ENCODE results near the gene LRRC59.
"Not testable (repeated sequence)": the region's sequence is repeated elsewhere in the genome, so short reads cannot be mapped to it uniquely, and the experiment has no call there.

Gene LRRC59

DNA sequence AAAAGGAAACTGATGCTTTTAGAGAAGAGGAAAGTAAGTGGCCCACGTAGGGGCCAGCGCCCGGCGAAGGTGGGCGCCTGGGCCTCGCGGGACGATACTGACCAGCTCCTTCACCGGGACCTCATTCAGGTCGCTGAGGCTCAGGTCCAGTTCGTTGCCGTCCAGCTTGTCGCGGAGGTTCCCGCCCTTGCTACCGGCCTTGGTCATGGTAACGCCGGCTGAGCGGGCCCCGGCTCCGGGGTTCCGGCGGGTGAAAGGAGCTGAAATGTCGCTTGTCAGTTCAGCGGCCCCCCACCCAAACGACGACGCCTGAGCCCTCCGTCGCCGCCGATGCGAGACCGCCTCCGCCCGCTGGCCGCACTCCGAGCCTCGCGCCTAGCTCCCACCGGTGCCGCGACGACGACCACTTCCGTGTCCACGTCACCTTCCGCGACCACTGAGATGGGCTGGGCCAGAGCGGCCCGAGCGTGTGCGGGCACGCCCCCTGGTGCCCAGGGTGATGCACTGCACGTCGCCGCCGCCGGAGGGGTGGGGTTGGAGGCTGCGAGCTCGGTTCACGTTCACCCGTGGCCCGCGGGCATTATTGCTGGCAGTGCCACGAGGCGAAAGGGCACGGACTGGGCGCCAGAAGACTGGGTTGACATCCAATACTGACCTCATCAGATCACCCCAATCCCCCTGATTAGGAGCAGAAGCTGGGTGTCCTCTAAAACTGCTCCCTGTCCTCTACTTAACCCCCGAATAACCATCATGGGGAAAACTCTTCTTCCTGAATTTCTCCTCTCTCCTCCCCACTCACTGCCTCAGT, at the start of gene LRRC59:
LRRC59 (minus strand) TSS at position 413 of the 808 bp plus-strand sequence; CDS start at position 207, 206 bp downstream.
- DNase-seq, result peak; percentile 94

DNA sequence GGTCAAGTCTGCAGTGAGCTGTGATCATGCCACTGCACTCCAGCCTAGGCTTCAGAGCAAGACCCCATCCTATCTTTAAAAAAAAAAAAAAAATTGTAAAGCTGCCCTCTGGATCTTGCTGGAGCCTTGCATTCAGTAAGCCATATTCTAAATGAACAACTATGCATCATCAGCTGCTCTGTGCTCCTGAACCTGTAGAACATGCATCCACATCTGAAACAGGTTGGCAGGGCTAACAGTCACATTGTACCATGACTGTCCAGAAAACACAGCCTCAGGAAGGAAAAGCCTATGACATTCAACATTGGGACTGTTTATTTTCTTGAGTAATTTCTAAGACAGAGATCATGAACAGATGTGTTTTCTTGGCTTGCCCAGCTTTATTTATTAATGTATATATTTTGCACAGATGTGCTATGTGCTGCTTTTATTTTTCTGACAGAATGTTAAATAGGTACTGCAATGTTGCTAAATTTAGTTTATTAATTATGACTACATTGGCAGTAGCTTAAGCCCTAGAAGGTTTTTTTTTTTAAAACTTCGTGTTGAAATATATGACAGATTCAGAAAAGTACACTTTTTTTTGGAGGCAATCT, 48.5 kb upstream of the LRRC59 start:
- no peak for DNase-seq

DNA sequence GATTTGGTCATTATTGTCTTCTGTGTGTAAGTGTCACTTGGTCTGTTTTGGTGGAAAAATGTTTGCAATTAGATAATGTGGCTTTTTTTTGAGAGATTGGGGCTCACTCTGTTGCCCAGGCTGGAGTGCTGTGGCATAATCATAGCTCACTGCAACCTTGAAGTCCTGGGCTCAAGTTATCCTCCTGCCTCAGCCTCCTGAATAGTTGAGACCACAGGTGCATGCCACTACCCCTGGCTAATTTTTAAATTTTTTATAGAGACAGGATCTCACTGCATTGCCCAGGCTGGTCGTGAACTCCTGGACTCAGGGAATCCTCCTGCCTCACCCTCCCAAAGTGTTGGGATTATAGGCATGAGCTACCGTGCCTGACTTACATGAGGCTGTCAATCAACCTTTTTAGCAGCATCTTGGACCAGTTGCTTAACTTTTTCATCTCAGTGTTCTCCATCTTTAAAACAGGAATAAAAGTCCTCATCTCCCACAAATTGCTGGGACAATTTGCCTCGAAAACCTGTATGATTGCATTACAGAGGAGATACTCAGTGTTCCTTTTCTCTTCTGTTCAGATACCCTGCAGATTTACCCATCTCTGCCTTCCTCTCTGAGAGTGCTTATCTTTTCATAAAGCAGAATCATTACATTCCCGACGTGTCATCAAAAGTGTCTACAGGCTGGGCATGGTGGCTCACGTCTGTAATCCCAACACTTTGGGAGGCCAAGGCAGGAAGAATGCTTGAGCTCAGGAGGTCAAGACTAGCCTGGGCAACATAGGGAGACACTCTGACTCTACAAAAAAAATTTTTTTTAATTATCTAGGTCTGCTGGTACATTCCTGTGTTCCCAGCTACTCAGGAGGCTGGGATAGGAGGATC, 47.8 kb upstream of the LRRC59 start:
- no peak for DNase-seq

DNA sequence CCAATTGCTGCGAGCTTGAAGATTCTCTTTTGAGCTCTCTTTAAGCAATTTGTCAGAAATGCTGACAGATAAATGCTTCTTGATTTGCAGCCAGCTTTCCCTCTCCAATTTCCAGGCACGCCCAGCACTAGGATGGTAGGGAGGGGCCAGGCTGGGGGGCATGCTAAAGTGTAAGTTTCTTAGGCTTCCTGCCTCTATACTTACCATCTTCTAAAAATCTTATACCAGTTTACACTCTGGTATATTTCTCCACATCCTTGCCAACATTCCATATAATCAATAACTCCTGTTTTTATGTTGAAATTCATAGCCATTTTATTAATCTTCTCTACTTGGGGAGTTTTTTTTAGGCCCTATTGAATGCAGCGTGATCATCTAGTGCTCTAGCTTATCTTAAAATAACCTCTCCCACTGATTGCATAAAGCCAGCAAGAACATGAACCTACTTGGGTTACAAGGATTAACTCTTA, 46.2 kb upstream of the LRRC59 start:
- DNase-seq, result no peak

DNA sequence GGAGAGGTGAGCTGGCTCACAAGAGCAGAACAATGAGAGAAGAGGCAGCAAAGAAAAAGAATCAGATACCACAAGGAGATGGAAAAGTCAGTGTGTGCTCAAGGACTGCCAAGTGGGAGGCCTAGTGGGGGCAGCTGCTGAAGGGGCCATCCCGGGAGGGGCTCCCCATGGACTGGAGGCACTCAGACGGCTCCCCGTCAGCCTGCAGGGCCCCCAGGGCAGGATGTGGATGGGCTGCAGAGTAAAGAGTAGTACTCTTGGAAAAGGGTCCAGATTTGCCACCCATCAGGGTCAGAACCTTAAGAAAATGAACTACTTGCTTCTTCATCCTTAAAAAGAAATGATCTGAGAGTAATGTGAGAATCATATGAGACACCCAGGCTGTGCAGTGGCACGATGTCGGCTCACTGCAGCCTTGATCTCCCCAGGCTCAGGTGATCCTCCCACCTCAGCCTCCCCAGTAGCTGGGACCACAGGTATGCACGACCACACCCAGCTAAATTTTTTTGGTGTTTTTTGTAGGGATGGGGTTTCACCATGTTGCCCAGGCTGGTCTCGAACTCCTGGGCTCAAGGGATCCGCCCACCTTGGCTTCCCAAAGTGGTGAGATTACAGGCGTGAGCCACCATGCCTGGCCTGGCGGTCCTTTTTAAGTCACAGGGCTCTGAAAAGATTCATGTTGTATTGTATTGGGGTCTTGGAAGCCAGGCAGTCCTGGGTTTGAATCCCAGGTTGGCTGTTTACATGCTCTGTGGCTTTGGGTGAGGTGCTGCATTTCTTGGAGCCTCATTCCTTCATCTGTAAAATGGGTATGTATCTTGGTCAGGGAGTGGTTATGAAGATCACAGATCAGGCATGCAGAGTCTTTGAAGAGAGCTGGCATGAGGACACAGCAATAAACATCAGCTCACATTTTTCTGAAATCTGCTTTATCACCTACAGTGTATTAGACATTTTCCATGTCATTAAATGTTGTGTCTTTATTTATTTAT, 43.8 kb upstream of the LRRC59 start:
- no peak for DNase-seq

DNA sequence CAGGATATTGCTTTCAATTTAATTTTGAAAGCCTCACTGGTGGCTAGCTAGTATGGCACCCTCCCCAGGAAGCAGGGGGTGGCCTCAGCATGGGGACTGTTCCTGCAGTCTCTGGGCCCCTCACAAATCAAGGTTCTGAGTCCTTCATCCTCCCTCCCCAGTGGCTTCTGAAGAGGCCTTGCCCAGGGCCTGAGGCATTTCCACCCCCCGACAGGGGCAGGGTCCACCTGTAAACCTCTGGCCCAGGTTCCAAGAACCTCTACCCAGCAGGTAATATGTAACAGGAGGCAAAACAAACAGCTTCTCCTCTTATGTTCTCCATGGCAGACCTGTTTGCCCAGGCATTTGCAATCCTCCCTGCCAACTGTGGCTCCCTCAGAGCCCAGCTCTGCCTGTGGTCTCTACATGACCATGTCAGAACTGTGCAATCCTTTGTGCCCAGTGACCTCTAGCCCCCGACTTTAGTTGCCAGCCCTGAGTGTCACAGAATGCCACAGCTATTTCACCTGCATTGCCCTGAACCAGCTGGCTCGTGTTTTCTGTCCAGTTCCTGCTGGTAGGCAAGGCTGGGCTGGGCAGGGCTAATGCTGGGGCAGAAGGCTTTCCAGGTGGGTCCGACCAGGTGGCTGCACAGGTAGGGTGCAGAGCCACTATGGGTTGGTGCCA, 43.0 kb upstream of the LRRC59 start:
- DNase-seq, result no peak

DNA sequence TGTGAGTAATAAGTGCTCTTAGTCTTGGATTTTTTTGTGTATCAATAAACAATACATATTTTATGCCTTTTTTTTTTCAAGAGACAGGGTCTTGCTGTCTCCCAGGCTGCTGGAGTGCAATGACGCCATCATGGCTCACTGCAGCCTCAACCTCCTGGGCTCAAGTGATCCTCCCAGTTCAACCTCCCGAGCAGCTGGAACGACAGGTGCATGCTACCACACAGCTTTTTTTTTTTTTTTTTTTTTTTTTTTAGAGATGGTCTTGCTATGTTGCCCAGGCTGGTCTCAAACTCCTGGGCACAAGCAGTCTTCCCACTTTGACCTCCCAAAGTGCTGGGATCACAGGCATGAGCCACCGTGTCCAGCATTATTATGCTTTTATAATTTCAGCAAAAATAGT, 41.7 kb upstream of the LRRC59 start:
- DNase-seq, result no peak

DNA sequence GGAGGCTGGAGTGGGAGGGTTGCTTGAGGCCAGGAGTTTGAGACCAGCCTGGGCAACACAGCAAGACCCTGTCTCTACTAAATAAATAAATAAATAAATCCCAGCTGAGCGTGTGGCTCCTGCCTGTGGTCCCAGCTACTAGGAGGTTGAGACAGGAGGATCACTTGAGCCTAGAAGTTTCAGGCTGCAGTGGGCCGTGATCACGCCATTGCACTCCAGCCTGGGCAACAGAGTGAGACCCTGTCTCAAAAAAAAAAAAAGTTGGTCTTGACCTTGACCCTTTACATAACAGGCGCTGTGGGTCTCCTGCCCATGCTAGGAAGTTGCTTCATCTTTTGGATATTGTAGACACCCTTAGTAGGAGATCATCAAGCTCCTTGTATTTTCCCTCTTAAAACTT, 40.1 kb upstream of the LRRC59 start:
- DNase-seq, result no peak

DNA sequence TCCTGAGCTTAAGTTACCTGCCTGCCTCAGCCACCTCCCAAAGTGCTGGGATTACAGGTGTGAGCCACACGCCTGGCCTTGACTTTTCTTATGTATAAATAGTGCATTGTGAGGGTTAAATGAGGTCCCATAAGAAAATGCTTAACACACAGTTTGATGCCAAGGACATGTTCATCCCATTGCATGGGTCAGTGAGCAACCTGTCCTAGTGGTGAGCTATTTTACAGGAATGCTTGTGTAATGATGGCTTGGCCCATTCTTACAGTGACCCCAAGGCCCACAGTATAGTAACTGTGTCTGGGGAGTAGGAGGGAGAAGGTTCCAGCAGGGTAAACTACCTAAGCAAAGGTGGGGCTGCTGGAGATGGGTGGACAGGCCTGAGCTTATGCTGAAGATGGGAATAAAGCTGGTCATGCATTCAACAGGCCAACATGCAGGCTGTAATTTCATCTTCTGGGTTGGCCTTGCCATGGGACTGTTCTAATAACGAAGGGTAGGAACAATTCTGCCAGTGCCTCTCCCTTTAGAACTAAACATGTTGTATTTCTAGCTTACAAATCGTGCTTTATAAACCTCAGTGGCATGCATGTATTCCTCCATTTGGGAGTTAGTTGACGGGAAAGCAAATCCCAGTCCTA, 34.9 kb upstream of the LRRC59 start:
- DNase-seq, result no peak

DNA sequence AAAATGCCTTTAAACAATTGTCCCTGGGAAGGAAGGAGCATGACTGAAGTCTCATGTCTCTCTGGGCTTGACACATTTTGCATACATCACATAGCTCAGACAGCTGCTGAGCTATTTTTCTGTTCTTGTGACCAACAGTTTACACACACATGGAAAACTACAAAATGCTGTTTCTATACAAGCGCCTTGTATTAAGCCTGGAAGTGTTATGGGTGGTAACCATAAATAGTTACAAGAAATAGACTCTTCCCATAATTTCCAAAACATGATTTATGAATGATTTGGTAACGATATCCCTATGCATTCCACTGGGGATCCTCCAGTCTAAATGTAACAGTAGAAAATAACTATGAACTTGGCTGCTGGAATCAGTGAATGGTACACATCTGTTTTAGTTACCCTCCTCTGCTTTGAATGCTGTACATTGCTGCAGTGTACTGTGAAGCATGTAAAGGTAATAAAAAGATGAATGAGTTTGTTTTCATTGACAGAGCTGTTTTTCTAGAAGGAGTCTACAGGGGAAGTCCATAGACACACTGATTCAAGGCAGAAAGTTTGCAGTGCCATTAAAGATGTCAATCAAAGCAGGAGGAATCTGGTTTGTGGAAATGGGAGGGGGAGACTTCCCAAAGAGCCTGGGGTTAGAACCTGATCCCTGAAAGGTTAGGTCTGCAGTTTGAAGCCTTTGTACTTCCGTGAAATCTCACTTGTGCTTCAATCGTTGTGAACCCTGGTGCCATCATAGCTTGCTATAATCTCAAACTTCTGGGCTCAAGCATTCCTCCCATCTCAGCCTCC, 33.7 kb upstream of the LRRC59 start:
- no peak for DNase-seq

DNA sequence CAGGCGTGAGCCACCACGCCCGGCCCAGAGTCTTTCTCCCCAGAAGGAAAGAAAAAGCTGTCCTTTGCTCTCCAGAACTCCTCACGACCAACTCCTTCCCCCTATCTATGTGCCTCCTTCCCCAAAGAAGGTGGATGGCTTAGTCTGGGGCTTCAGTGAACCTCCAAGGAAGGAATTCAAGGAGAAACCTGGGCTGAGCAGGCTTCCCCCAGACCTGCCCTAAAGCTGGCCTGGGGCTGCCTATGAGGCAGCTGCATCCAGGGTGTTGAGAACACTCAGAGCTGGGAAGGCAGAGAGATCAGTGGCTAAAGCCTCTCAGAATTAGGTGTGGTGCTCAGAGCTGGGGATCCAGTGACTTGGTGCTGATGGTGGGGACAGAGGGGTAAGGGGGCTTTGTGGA, 32.5 kb upstream of the LRRC59 start:
- DNase-seq, result no peak

DNA sequence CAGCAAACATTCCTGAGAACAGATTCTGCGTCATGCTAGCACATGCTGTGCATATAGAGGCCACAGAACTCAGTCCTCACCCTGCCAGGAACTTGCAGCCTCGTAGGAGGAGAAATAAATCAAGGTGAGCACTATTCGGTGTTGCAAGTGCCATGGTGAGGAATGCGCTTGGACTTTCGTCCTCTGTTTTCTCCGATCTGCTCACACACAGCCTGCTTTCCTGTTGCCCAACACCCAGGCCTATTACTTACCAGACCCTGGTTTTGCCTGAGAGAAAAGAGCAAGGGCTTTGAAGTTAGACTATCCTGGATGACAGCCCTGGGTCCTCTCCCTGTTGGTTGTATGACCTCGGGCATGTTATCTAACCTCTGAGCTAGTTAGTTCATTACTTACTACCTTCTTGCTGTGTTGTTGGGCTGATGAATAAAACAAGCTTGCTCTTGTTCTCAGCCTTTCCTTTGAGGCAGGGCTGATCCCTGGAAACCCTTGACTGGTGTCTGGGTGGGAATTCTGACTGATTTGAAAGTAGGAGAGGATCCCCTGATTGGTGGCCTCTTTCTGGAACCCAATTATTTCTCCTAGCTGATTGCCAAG, 31.6 kb upstream of the LRRC59 start:
- DNase-seq, result no peak

DNA sequence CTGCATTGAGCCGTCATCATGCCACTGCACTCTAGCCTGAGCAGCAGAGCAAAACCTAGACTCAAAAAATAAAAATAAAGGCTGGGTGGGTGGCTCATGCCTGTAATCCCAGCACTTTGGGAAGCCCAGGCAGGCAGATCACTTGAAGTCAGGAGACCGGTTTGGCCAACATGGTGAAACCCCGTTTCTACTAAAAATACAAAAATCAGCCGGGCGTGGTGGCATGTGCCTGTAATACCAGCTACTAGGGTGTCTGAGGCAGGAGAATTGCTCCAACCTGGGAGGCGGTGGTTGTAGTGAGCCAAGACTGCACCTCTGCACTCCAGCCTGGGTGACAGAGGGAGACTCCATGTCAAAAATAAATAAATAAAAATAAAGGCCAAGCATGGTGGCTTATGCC, 30.8 kb upstream of the LRRC59 start:
- not testable (repeated sequence) for DNase-seq

DNA sequence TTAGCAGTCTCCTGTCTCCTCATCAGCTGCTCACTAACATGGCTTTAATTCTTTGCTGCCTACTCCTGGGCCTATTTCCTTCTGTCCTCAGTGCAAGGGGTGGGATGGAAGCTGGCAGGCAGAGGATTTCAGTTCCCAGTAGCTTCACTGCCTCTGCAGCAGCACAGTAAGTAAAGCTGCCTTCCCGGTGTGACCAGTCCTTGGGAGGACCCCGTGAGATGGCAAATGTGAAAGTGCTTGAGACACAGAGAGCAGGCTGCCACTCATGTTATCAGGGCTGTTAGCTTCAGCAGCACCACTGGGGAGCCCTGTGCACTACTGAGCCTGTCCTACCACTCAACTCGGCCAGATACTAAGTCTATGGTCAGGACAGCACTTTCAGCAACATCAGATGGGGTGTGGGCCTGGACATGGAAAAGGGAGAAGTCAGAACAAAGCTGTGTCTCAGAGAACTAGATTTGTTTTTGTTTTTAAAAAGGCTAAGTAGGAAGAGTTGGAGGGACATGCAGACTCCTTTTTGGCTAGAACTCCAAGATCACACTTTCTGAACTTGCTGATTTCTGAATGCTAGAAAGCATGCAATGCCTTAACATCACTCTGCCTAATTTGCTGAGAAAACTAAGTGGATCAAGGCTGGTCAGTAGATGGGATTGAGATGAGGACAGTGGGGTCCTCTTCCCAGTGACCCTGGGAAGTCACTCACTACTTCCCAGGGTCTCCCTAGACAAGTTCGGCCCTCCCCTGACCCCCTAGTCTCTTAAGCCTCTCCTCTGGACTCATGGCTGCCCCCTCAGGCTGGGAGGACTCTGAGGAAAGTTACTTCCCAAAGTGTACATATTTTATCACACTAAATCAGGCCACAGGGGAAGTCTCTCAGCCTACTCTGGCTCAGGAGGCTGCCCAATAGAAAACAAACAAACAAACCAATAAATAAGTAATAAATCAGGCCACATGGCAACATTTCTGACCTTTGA, 29.8 kb upstream of the LRRC59 start:
- DNase-seq, result peak; percentile 27

DNA sequence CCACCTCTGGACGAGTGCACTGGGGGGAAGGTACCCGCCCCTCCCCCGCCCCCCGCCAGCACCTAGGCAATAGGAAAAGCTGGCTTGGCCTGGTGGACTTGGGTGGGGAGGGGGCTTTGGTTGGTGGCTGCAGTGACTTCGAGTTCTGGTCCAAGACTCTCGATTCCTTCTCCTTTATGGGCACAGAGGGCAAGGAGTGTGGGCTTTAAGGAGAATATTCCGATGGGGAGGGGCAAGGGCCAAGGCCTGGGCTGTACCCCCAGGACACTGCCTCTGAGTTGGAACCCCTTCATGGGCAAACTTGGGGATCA, 29.1 kb upstream of the LRRC59 start:
- no peak for DNase-seq

DNA sequence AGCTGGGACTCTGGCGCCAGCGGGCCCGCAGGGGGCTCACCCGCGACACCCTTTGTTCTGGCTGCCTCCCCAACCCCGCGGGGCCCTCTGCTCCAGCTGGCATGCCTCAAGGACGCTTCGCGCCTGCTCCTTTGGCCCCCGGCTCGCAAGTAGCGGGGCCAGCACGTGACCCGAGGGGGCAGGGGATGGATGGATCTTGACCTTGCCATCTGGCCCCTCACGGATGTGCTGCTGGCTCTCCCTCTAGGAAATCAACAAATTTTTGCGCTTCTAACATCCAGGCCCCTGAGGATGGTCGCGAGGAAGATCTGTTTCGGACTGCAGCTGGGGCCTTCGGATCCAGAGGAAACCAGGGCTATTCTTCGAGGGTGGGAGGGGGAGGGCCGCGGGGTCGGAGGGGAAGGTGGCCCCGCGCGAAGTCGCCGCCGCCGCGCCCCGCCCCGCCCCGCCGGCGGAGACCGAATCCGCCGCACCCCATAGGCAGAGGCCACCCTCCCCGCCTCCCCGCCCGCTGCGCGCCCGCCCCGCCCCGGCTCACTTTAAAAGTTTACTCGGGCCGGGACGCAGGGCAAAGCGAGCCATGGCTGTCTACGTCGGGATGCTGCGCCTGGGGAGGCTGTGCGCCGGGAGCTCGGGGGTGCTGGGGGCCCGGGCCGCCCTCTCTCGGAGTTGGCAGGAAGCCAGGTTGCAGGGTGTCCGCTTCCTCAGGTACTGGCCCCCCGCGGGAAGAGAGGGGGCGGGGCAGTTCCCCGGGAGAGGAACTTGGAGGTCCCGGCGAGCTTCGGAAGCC, 28.6 kb upstream of the LRRC59 start, which contains the start of gene ACSF2:
ACSF2 (plus strand) TSS at position 537 of the 790 bp plus-strand sequence; CDS start at position 581, 44 bp downstream.
- DNase-seq, result peak; percentile 74

DNA sequence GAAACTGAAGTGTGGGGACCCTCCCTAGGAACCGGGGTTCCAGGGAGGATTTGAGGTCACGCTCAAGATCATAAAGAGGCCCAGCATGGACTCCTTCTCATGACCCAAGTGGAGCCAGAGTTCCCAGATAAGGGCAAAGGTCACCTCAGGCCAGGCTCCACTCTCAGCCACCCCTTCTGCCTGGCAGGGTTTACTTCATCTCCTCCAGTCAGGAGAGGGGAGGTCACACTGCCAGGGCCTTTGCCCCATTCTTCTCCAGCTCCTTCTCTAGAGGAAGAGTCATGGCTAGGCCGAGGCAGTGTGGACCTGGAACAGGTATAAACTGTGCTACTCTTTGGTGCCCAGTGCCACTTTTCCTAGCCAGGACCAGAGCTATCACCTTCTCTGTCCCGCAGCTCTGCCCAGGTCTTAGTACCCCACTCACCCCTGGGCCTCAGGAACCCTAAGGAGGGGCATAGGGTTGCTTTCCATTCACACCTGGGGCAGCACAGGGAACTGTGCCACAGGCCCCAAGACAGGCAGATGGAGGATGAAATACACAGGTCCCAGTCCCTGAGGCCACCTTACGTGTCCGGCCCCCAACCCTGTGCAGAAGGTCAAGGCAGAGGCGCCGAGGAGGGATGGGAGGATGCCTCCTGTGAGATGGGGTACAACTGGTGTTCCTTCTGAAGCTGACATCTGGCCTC, 27.8 kb upstream of the LRRC59 start:
- DNase-seq, result no peak

All from activated naive CD4-positive, alpha-beta T cell treated with Interleukin-2 at 50 U/mL for 16 hours (primary cell).